OCI-LY1 (cell line): ENCODE data around the gene DMPK.

ENCODE experiments used
- H2AFZ ChIP-seq: fragments of 200-600 bp; sonication (generic), shearing (Covaris generic); 2 replicates; pipeline ENCODE4 v1.6.0; 2014; ENCODE audit warnings: antibody characterized with exemption, mild to moderate bottlenecking, low read length
- H3F3A ChIP-seq: fragments of 200-600 bp; sonication (generic), shearing (Covaris generic); 2 replicates; pipeline ENCODE4 v1.6.0; 2014; ENCODE audit warnings: mild to moderate bottlenecking, antibody characterized with exemption, low read length, moderate library complexity; ENCODE audit not compliant: insufficient read depth
- H3K27ac ChIP-seq: fragments of 200-600 bp; sonication (generic); 2 replicates; pipeline ENCODE4 v1.5.1; 2014; ENCODE audit warnings: low read length, mixed run types, mild to moderate bottlenecking, low read depth; ENCODE audit not compliant: poor library complexity, severe bottlenecking
- H3K27me3 ChIP-seq: fragments of 200-600 bp; sonication (generic); 2 replicates; pipeline ENCODE4 v1.6.0; 2014; ENCODE audit warnings: antibody characterized with exemption, mild to moderate bottlenecking, low read length, moderate library complexity; ENCODE audit not compliant: insufficient read depth
- H3K36me3 ChIP-seq: fragments of 200-600 bp; sonication (generic); 2 replicates; pipeline ENCODE4 v1.6.1; 2014; ENCODE audit warnings: mild to moderate bottlenecking, antibody characterized with exemption, low read length, moderate library complexity, mixed read lengths; ENCODE audit not compliant: insufficient read depth
- H3K4me1 ChIP-seq: fragments of 200-600 bp; sonication (generic); 2 replicates; pipeline ENCODE4 v1.5.1; 2014; ENCODE audit warnings: mild to moderate bottlenecking, low read length, moderate library complexity; ENCODE audit not compliant: insufficient read depth, severe bottlenecking
- H3K4me2 ChIP-seq: fragments of 200-600 bp; sonication (generic), shearing (Covaris generic); 2 replicates; pipeline ENCODE4 v1.6.1; 2014; ENCODE audit warnings: low read length
- H3K4me3 ChIP-seq: fragments of 200-600 bp; sonication (generic); 2 replicates; pipeline ENCODE4 v1.5.1; 2014; ENCODE audit warnings: low read length, low read depth, mild to moderate bottlenecking, mixed read lengths; ENCODE audit not compliant: poor library complexity, severe bottlenecking
- H3K79me2 ChIP-seq: fragments of 200-600 bp; shearing (Covaris generic); 2 replicates; pipeline ENCODE4 v1.6.1; 2016; ENCODE audit warnings: mixed run types, low read length, mixed read lengths; ENCODE audit not compliant: insufficient read depth
- H3K9ac ChIP-seq: fragments of 200-600 bp; sonication (generic), shearing (Covaris generic); 2 replicates; pipeline ENCODE4 v1.6.1; 2014; ENCODE audit warnings: mild to moderate bottlenecking, low read length, mixed read lengths
- H3K9me2 ChIP-seq: fragments of 200-600 bp; sonication (generic), shearing (Covaris generic); 2 replicates; pipeline ENCODE4 v1.6.1; 2014; ENCODE audit warnings: low read depth, mild to moderate bottlenecking, low read length, mixed read lengths
- H3K9me3 ChIP-seq: fragments of 200-600 bp; shearing (Covaris generic); 2 replicates; pipeline ENCODE4 v1.6.1; 2014; ENCODE audit warnings: low read length, mixed read lengths
- H4K20me1 ChIP-seq: fragments of 200-600 bp; sonication (generic), shearing (Covaris generic); 2 replicates; pipeline ENCODE4 v1.6.0; 2016; ENCODE audit warnings: mild to moderate bottlenecking, low read length; ENCODE audit not compliant: insufficient read depth
- CTCF ChIP-seq: fragments of 200-600 bp; sonication (generic), shearing (Covaris generic); IDR thresholded peaks from 2 replicates; pipeline ENCODE4 v1.5.1; 2017; ENCODE audit warnings: mild to moderate bottlenecking, antibody characterized with exemption, low read length, moderate library complexity, mixed read lengths
- EZH2 ChIP-seq: fragments of 200-600 bp; sonication (generic), shearing (Covaris generic); IDR thresholded peaks from 2 replicates; pipeline ENCODE4 v1.8.0; 2017; ENCODE audit warnings: borderline replicate concordance, mixed run types, mild to moderate bottlenecking, antibody characterized with exemption, low read length, moderate library complexity, mixed read lengths

Gene DMPK

GRCh38 chr19:45824531-45825262 is 42.4 kb upstream of the DMPK start:
- H3K4me2 ChIP-seq = peak overlapping the region; percentile 14; the same call in 1 of the 2 replicates
- no peaks in the 10 kb centered on the region for H3K79me2 ChIP-seq
- H3K9ac ChIP-seq = peak overlapping the region; percentile 25; the same call in 1 of the 2 replicates
- peaks cover 27% of the 10 kb centered on the region for H3K4me1 ChIP-seq
- H3K9me3 ChIP-seq = no peaks in the 10 kb centered on the region
- no peaks in the 10 kb centered on the region for H3K9me2 ChIP-seq
- no peaks in the 10 kb centered on the region for H3K27me3 ChIP-seq
- peak overlapping the region; percentile 79 for H3K27ac ChIP-seq
- no peaks in the 10 kb centered on the region for H4K20me1 ChIP-seq
- H3K36me3 ChIP-seq = peaks cover 86% of the 10 kb centered on the region
- H3K4me3 ChIP-seq = no peak overlapping the region
- no peak overlapping the region for H2AFZ ChIP-seq
- no peaks in the 10 kb centered on the region for H3F3A ChIP-seq
- TF ChIP-seq EZH2 (no peak), CTCF (no peak)

- Histone ChIP-seq H3K27me3 (no peaks in the 10 kb centered on the region), H4K20me1 (no peaks in the 10 kb centered on the region), H3K9me3 (no peaks in the 10 kb centered on the region), H3K4me2 (peak overlapping the region; percentile 14; the same call in 1 of the 2 replicates), H3K4me1 (peaks cover 27% of the 10 kb centered on the region), H3K9ac (peak overlapping the region; percentile 25; the same call in 1 of the 2 replicates), H3K9me2 (no peaks in the 10 kb centered on the region), H3F3A (no peaks in the 10 kb centered on the region), H3K79me2 (no peaks in the 10 kb centered on the region), H2AFZ (no peak overlapping the region), H3K4me3 (no peak overlapping the region), H3K36me3 (peaks cover 82% of the 10 kb centered on the region), H3K27ac (peak overlapping the region; percentile 79)
- no peak for TF ChIP-seq CTCF
- TF ChIP-seq EZH2 = no peak
These were observed 41.8 kb upstream of the DMPK start for GRCh38 chr19:45824041-45824471.

- Histone ChIP-seq H3K36me3 (peaks cover 75% of the 10 kb centered on the region), H3K4me3 (no peak overlapping the region), H3F3A (no peaks in the 10 kb centered on the region), H3K79me2 (no peaks in the 10 kb centered on the region), H3K9me3 (no peaks in the 10 kb centered on the region), H3K27ac (no peak overlapping the region), H3K9ac (no peak overlapping the region), H4K20me1 (no peaks in the 10 kb centered on the region), H3K4me2 (no peak overlapping the region), H3K4me1 (peaks cover 27% of the 10 kb centered on the region), H3K27me3 (no peaks in the 10 kb centered on the region), H2AFZ (no peak overlapping the region), H3K9me2 (no peaks in the 10 kb centered on the region)
- no peak for TF ChIP-seq EZH2
- no peak for TF ChIP-seq CTCF
These were observed 40.9 kb upstream of the DMPK start for GRCh38 chr19:45823182-45823581.
